Adrenal gland (tissue), 5 donors: ENCODE data around the gene AUH.

ENCODE experiments used
- POLR2A ChIP-seq, 2 donors: fragments of 450-650 bp; IDR thresholded peaks; one replicate each; pipeline ENCODE4 v1.6.1; 2017; ENCODE audit warnings: antibody characterized with exemption in 2 of 2, mild to moderate bottlenecking in 2 of 2, moderate library complexity in 1 of 2
- TF ChIP-seq, protein P1 (sequence below), 6 experiments: fragments of 450-650 bp in 4 of 6; fragments of 200-600 bp in 2 of 6; sonication (generic) in 1 of 6; IDR thresholded peaks; 1 replicate in 5 of 6; 2 replicates in 1 of 6; pipeline versions ENCODE4 v1.5.1 to v1.8.0; 2016 to 2021; ENCODE audit warnings: antibody characterized with exemption in 6 of 6, mild to moderate bottlenecking in 2 of 6, moderate library complexity in 1 of 6
- donor health status: DM: no; HTN: no; CAD: no.

DNA sequence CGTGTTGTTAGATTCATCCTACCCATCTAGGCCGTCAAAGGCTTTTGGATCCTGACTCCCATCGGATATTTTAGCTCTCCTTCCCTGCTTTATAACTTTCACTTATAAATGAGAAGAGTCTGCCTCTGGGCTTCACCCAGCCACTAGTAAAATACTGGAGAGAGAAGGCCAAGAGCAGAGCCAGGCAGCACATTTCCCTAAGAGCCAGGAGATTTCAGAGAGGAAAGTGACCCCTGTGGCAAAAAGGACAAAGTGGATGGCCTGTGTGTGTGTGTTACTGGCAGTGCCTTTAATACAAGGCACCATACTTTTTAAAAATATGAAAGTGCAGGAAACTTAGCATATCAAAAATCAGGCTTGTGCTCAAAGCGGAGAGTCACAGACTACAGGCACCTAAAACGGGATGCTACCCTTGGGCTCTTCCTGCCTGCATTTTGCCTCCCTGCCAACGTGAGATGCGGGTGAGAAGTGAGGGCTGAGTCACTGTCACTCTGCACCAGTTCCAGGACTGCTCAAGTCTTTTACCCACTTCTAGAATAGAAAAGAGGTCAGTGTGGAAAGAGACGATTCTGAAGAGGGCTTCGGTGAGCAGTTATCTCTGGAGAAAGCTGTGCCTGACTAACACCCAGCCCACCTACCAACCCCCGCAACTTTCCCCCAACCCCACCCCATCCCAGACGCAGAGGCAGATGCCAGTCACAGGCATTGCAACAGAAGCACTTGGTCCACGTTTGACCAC is 46.0 kb upstream of the AUH start:
- TF ChIP-seq, protein P1, sequence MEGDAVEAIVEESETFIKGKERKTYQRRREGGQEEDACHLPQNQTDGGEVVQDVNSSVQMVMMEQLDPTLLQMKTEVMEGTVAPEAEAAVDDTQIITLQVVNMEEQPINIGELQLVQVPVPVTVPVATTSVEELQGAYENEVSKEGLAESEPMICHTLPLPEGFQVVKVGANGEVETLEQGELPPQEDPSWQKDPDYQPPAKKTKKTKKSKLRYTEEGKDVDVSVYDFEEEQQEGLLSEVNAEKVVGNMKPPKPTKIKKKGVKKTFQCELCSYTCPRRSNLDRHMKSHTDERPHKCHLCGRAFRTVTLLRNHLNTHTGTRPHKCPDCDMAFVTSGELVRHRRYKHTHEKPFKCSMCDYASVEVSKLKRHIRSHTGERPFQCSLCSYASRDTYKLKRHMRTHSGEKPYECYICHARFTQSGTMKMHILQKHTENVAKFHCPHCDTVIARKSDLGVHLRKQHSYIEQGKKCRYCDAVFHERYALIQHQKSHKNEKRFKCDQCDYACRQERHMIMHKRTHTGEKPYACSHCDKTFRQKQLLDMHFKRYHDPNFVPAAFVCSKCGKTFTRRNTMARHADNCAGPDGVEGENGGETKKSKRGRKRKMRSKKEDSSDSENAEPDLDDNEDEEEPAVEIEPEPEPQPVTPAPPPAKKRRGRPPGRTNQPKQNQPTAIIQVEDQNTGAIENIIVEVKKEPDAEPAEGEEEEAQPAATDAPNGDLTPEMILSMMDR (IDR thresholded peaks at IDR 0.05), result no peak
- no peak for TF ChIP-seq POLR2A (IDR thresholded peaks at IDR 0.05)
